Sigmoid colon (tissue), 4 donors: ENCODE measurements around the gene EVA1C.

ENCODE experiments used
- CTCF ChIP-seq, 4 experiments: fragments of 450-650 bp in 3 of 4; fragments of 200-600 bp in 1 of 4; IDR thresholded peaks; one replicate each; pipeline ENCODE4 v1.5.1; 2016 to 2019; ENCODE audit warnings: antibody characterized with exemption in 4 of 4, mild to moderate bottlenecking in 3 of 4, moderate library complexity in 2 of 4
- EP300 ChIP-seq, 4 donors: sonication (generic); formaldehyde crosslinking; IDR thresholded peaks; one replicate each; pipeline ENCODE4 v1.6.1; 2017; ENCODE audit warnings: antibody characterized with exemption in 4 of 4
- POLR2A ChIP-seq, 2 donors: fragments of 450-650 bp; IDR thresholded peaks; one replicate each; pipeline ENCODE4 v1.6.1; 2016; ENCODE audit warnings: antibody characterized with exemption in 2 of 2, mild to moderate bottlenecking in 2 of 2, moderate library complexity in 2 of 2

- TF ChIP-seq CTCF (IDR thresholded peaks at IDR 0.05) (no peak), POLR2A (IDR thresholded peaks at IDR 0.05) (no peak), EP300 (IDR thresholded peaks at IDR 0.05) (no peak)
Measured at GRCh38 chr21:32469628-32470027, 57.1 kb downstream of the EVA1C start.
